Measurements from ENCODE around the gene PAX2. TPM values are rescaled to one million over a fixed set of nuclear protein-coding genes. Genes with fewer than 3 reads are reported as not detected.

Gene PAX2
- not detected in 2 replicates for total RNA-seq (2021)
- Bru-seq, nascent RNA: percentile 1 among the genes with signal in this experiment
- percentile 1 among the genes with signal in this experiment for BruChase-seq, experiment 1, labeled RNA remaining after a 2-hour chase
- not detected for BruChase-seq, experiment 2, labeled RNA remaining after a 6-hour chase
- long read RNA-seq: 0 reads

DNA sequence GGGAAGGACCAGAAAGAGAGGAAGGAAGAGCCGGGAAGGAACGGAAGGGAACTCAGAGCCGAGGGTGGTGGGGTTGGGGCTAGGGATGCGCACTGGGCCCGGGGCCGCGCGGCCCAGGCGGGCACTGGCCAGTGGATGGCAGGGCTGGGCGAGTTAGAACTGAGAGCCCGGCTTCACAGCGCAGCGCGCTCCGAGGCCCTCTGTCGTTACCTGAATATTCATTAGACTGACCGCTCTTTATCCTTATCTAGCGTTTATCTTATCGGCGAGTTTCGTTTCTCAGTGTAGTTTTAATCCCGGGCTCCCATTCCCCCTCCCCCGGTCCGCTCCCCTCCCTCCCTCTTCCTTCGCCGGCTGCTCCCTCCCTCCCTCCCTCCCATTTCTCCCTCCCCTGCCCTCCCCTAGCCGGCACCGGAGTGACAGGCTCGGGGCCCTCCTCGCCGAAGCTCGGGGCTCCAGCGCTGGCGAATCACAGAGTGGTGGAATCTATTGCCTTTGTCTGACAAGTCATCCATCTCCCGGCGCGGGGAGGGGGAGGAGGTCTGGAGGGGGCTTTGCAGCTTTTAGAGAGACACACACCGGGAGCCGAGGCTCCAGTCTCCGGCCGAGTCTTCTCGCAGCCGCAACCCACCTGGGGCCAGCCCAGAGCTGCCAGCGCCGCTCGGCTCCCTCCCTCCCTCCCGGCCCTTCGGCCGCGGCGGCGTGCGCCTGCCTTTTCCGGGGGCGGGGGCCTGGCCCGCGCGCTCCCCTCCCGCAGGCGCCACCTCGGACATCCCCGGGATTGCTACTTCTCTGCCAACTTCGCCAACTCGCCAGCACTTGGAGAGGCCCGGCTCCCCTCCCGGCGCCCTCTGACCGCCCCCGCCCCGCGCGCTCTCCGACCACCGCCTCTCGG lies at the start of gene PAX2:
Gene PAX2, plus strand, starts transcription at position 596 of the 895 bp plus-strand sequence. CDS start 679 bp downstream, outside the sequence.
- Histone ChIP-seq H3K36me3 (ENCODE audit: low read depth) (no peaks in the 10 kb centered on the region), H3K9me2 (ENCODE audit: insufficient read depth) (no peaks in the 10 kb centered on the region), H3K79me2 (ENCODE audit: low read depth) (no peaks in the 10 kb centered on the region), H4K20me1 (ENCODE audit: insufficient read depth) (no peaks in the 10 kb centered on the region), H3K27ac (no peak within 1 kb of the TSS), H3K4me2 (no peak within 1 kb of the TSS), H3F3A (ENCODE audit: insufficient read depth, low read depth) (no peaks in the 10 kb centered on the region), H3K4me3 (no peak within 1 kb of the TSS), H3K9me3 (ENCODE audit: insufficient read depth, low read depth) (no peaks in the 10 kb centered on the region), H2AFZ (no peak within 1 kb of the TSS), H3K4me1 (replicated peaks; ENCODE audit: insufficient read depth) (no peaks in the 10 kb centered on the region), H3K27me3 (ENCODE audit: insufficient read depth, low read depth) (peaks cover 77% of the 10 kb centered on the region)
- no peak for DNase-seq
- TF ChIP-seq EZH2 (IDR thresholded peaks at IDR 0.05; ENCODE audit: low read depth): no peak
- TF ChIP-seq, protein P1, sequence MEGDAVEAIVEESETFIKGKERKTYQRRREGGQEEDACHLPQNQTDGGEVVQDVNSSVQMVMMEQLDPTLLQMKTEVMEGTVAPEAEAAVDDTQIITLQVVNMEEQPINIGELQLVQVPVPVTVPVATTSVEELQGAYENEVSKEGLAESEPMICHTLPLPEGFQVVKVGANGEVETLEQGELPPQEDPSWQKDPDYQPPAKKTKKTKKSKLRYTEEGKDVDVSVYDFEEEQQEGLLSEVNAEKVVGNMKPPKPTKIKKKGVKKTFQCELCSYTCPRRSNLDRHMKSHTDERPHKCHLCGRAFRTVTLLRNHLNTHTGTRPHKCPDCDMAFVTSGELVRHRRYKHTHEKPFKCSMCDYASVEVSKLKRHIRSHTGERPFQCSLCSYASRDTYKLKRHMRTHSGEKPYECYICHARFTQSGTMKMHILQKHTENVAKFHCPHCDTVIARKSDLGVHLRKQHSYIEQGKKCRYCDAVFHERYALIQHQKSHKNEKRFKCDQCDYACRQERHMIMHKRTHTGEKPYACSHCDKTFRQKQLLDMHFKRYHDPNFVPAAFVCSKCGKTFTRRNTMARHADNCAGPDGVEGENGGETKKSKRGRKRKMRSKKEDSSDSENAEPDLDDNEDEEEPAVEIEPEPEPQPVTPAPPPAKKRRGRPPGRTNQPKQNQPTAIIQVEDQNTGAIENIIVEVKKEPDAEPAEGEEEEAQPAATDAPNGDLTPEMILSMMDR (conservative IDR thresholded peaks at IDR 0.05): no peak
- intact Hi-C loops (cut with micrococcal nuclease; ENCODE audit: unreplicated experiment): loop anchor here (5.0 kb wide), 1 partner anchor 183 kb away; no protein-coding TSS in a partner anchor
- BruUV-seq (replicated peaks): no TSS peak
- CTCF ChIA-PET: interaction anchor here (0.8 kb wide), 1 partner anchor 117 kb away, joined by 4 read pairs; no protein-coding TSS in a partner anchor
- POLR2A ChIA-PET (ENCODE audit: unreplicated experiment): no interaction called here

DNA sequence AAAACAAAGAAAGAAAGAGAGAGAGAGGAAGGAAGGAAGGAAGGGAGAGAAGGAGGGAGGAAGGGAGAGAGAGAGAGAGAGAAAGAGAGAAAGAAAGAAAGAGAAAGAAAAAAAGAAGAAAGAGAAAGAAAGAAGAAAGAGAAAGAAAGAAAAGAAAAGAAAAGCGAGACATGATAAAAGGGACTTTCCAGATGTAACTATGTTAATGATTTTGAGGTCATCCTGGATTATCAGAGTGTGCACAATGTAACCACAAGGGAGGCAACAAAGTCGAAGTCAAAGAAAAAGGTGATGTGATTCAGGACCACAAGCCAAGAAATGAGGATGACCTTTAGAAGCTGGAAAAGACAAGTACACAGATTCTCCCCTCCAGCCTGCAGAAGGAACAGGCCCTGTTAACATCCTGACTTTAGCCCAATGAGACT lies 48.9 kb upstream of the PAX2 start:
- Histone ChIP-seq H4K20me1 (ENCODE audit: insufficient read depth) (no peaks in the 10 kb centered on the region), H3F3A (ENCODE audit: insufficient read depth, low read depth) (no peaks in the 10 kb centered on the region), H2AFZ (no peak overlapping the region), H3K4me1 (replicated peaks; ENCODE audit: insufficient read depth) (no peaks in the 10 kb centered on the region), H3K4me3 (no peak overlapping the region), H3K27me3 (ENCODE audit: insufficient read depth, low read depth) (peaks cover 45% of the 10 kb centered on the region), H3K36me3 (ENCODE audit: low read depth) (no peaks in the 10 kb centered on the region), H3K27ac (no peak overlapping the region), H3K9me2 (ENCODE audit: insufficient read depth) (no peaks in the 10 kb centered on the region), H3K9me3 (ENCODE audit: insufficient read depth, low read depth) (no peaks in the 10 kb centered on the region), H3K79me2 (ENCODE audit: low read depth) (no peaks in the 10 kb centered on the region), H3K4me2 (no peak overlapping the region)
- POLR2A ChIA-PET (ENCODE audit: unreplicated experiment): no interaction called here
- intact Hi-C loops (cut with micrococcal nuclease; ENCODE audit: unreplicated experiment): no loop called here
- CTCF ChIA-PET: no interaction called here
- TF ChIP-seq EZH2 (IDR thresholded peaks at IDR 0.05; ENCODE audit: low read depth): no peak
- TF ChIP-seq, protein P1 (conservative IDR thresholded peaks at IDR 0.05): no peak
- no TSS peak for BruUV-seq (replicated peaks)
- DNase-seq: no peak

DNA sequence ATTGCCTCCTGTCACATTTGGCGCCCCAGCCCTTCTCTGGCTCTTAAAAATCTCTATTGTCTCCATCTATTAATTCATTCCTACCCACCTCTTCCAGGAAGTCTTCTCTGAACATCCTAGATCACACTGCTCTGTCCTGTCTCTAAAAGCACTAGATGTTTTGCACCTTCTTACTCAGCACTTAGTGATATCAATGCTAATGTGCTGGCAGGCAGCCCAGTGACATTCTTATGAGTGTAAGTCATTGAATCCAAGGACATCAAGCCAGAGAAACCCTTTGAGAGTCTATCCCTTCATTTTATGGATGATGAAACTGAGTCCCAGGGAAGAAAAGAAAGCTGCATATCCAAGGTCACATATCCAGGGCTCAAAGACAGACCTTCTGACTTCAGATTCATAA lies 48.3 kb upstream of the PAX2 start:
- no peaks in the 10 kb centered on the region for H3K36me3 ChIP-seq (ENCODE audit: low read depth)
- intact Hi-C loops (cut with micrococcal nuclease; ENCODE audit: unreplicated experiment): no loop called here
- POLR2A ChIA-PET (ENCODE audit: unreplicated experiment): no interaction called here
- H3K4me2 ChIP-seq: no peak overlapping the region
- TF ChIP-seq, protein P1 (conservative IDR thresholded peaks at IDR 0.05): no peak
- TF ChIP-seq EZH2 (IDR thresholded peaks at IDR 0.05; ENCODE audit: low read depth): no peak
- no peaks in the 10 kb centered on the region for H3K79me2 ChIP-seq (ENCODE audit: low read depth)
- no peaks in the 10 kb centered on the region for H3K4me1 ChIP-seq (replicated peaks; ENCODE audit: insufficient read depth)
- no TSS peak for BruUV-seq (replicated peaks)
- H3F3A ChIP-seq (ENCODE audit: insufficient read depth, low read depth): no peaks in the 10 kb centered on the region
- no peak overlapping the region for H3K4me3 ChIP-seq
- no peaks in the 10 kb centered on the region for H3K9me2 ChIP-seq (ENCODE audit: insufficient read depth)
- no peak for DNase-seq
- CTCF ChIA-PET: no interaction called here
- no peaks in the 10 kb centered on the region for H3K9me3 ChIP-seq (ENCODE audit: insufficient read depth, low read depth)
- H3K27ac ChIP-seq: no peak overlapping the region
- no peak overlapping the region for H2AFZ ChIP-seq
- H3K27me3 ChIP-seq (ENCODE audit: insufficient read depth, low read depth): peaks cover 45% of the 10 kb centered on the region
- H4K20me1 ChIP-seq (ENCODE audit: insufficient read depth): no peaks in the 10 kb centered on the region

All from PC-9 (cell line).